ENCODE measurements around the gene ZNF212. TPM values are rescaled to one million over a fixed set of nuclear protein-coding genes. Genes with fewer than 3 reads are reported as not detected.
"Not testable (repeated sequence)": the region's sequence is repeated elsewhere in the genome, so short reads cannot be mapped to it uniquely, and the experiment has no call there.

Gene ZNF212
- total RNA-seq, 4 donors from 2014 or later, result 8.0 to 11.1 (median 10.2) TPM

GRCh38 chr7:149229526-149229925, 9.9 kb upstream of the ZNF212 start:
- Histone ChIP-seq H3K36me3 (peaks cover 2 to 20% (median 7%) of the 10 kb centered on the region in 3 donors), H3K27me3 (no peaks in the 10 kb centered on the region), H3K4me1 (peaks cover 0 to 23% (median 10%) of the 10 kb centered on the region in 3 donors), H3K4me3 (no peak overlapping the region), H3K27ac (no peak overlapping the region), H3K9me3 (no peaks in the 10 kb centered on the region)
- intact Hi-C loops (cut with DNase I), result no loop called here
- WGBS, 2 donors, result 64 to 69% methylated on average over 4 of the region's 6 CpGs
- TF ChIP-seq CTCF (IDR thresholded peaks at IDR 0.05) (no peak), POLR2A (IDR thresholded peaks at IDR 0.05) (no peak)
- no peak for DNase-seq

DNA sequence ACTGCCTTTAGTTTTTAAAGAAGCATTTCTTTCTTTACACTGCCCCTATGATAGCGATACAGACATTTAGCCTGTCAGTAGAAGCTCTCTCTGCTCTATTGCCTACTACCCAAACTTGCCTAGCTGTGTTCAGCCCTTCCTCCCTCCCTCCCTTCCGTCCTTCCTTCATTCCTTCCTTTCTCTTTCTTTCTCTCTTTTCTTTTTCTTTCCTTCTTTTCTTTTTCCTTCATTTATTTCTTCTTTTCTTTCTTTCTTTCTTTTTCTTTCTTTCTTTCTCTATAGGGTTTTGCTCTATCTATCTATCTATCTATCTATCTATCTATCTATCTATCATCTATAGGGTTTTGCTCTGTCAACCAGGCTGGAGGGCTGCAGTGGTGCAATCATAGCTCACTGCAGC, 7.1 kb upstream of the ZNF212 start:
- 70 to 71% methylated on average over 2 of the region's 2 CpGs for WGBS, 2 donors

GRCh38 chr7:149233655-149234204, 5.7 kb upstream of the ZNF212 start:
- Histone ChIP-seq H3K27ac (peak overlapping the region in 3 of 4 donors; percentile 63 to 70 (median 63)), H3K4me1 (peaks cover 3 to 36% (median 10%) of the 10 kb centered on the region in 3 donors)
- H3K9me3 ChIP-seq; DNase-seq; H3K4me3 ChIP-seq; H3K27me3 ChIP-seq; H3K36me3 ChIP-seq; intact Hi-C loops (cut with DNase I): not testable (repeated sequence)
- 24 to 56% methylated on average over 2 to 5 of the region's 7 CpGs for WGBS, 2 donors

More for the DNA sequence above, 7.1 kb upstream of the ZNF212 start:
- Histone ChIP-seq H3K27me3 (no peaks in the 10 kb centered on the region), H3K9me3 (no peaks in the 10 kb centered on the region), H3K27ac (peak overlapping the region in 1 of 4 donors; percentile 63), H3K36me3 (no peaks in the 10 kb centered on the region), H3K4me3 (no peak overlapping the region), H3K4me1 (peaks cover 0 to 26% (median 10%) of the 10 kb centered on the region in 3 donors)
- no peak for DNase-seq
- intact Hi-C loops (cut with DNase I), result no loop called here
- TF ChIP-seq POLR2A (IDR thresholded peaks at IDR 0.05) (no peak), CTCF (IDR thresholded peaks at IDR 0.05) (no peak)

DNA sequence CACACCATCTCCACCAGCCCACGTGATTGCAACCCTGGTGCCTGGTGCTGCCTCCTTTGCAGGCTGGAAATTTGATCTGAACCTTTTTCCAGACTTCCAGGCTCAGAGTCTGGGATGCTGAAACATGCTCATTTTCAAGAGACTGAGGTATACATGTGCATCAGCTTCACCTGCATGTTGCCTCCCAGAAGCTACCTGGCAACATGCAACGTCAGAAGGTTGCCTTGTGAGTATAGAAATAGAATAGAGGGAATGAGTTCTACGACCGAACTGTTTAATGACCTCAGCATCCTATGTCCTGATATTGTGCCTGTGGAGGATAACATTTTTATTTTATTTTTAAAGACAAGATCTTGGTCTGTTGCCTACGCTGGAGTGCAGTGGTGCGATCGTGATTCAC, 1.9 kb upstream of the ZNF212 start:
- WGBS, 2 donors, result 74 to 88% methylated on average over 6 to 7 of the region's 7 CpGs
- TF ChIP-seq POLR2A (IDR thresholded peaks at IDR 0.05), result no peak
- no peaks in the 10 kb centered on the region for H3K9me3 ChIP-seq
- H3K4me3 ChIP-seq, result no peak overlapping the region
- H3K27me3 ChIP-seq, result no peaks in the 10 kb centered on the region
- DNase-seq, result no peak
- intact Hi-C loops (cut with DNase I), result no loop called here
- H3K36me3 ChIP-seq, result no peaks in the 10 kb centered on the region
- peaks cover 21 to 57% (median 25%) of the 10 kb centered on the region in 3 donors for H3K4me1 ChIP-seq
- H3K27ac ChIP-seq, result peak overlapping the region in 1 of 4 donors; percentile 10

GRCh38 chr7:149238051-149238450, 1.4 kb upstream of the ZNF212 start:
- Histone ChIP-seq H3K27me3 (no peaks in the 10 kb centered on the region), H3K9me3 (no peaks in the 10 kb centered on the region), H3K27ac (peak overlapping the region; percentile 2 to 90 (median 84)), H3K4me3 (no peak overlapping the region), H3K36me3 (no peaks in the 10 kb centered on the region), H3K4me1 (peaks cover 21 to 52% (median 22%) of the 10 kb centered on the region in 3 donors)
- 58 to 63% methylated on average over 3 of the region's 3 CpGs for WGBS, 2 donors
- no peak for TF ChIP-seq POLR2A (IDR thresholded peaks at IDR 0.05)
- no peak for TF ChIP-seq CTCF (IDR thresholded peaks at IDR 0.05)
- DNase-seq, result no peak
- intact Hi-C loops (cut with DNase I), result no loop called here

GRCh38 chr7:149240637-149241036, 1.2 kb downstream of the ZNF212 start:
- 70 to 78% methylated on average over 5 of the region's 5 CpGs for WGBS, 2 donors
- H3K4me3 ChIP-seq, result peak overlapping the region; percentile 52 to 97 (median 88)
- H3K27ac ChIP-seq, result peak overlapping the region in 3 of 4 donors; percentile 81 to 90 (median 88)
- intact Hi-C loops (cut with DNase I), result no loop called here
- no peak for DNase-seq
- no peaks in the 10 kb centered on the region for H3K9me3 ChIP-seq
- H3K27me3 ChIP-seq, result no peaks in the 10 kb centered on the region
- H3K36me3 ChIP-seq, result no peaks in the 10 kb centered on the region
- TF ChIP-seq CTCF (IDR thresholded peaks at IDR 0.05) (no peak), POLR2A (IDR thresholded peaks at IDR 0.05) (no peak)
- H3K4me1 ChIP-seq, result peaks cover 15 to 38% (median 21%) of the 10 kb centered on the region in 3 donors

Measured in esophagus squamous epithelium (tissue), 5 donors.